ENCODE measurements around the gene FARS2.

- TF ChIP-seq YY1 (IDR thresholded peaks at IDR 0.05; ENCODE audit: extremely low read depth, insufficient replicate concordance, low read depth, low read length): no peak
- TF ChIP-seq EZH2 (IDR thresholded peaks at IDR 0.05): no peak
- no peak for TF ChIP-seq CTCF (IDR thresholded peaks at IDR 0.05 in 2 of 3, conservative IDR thresholded peaks at IDR 0.05 in 1 of 3; ENCODE audit: borderline replicate concordance in 1 of 3, insufficient read depth in 1 of 3, low read depth in 2 of 3, low read length in 2 of 3)
Measured at GRCh38 chr6:5813625-5814027, 552.3 kb downstream of the FARS2 start.

All from HCT116 (cell line).